GM19193 (cell line): ENCODE results near the gene DDC.

Experiments
- POLR2A ChIP-seq: IDR thresholded peaks from 4 replicates; pipeline ENCODE4 v1.6.1; 2011; ENCODE audit not compliant: insufficient read depth, insufficient read length; ENCODE audit errors: extremely low read depth

The DDC gene

DNA sequence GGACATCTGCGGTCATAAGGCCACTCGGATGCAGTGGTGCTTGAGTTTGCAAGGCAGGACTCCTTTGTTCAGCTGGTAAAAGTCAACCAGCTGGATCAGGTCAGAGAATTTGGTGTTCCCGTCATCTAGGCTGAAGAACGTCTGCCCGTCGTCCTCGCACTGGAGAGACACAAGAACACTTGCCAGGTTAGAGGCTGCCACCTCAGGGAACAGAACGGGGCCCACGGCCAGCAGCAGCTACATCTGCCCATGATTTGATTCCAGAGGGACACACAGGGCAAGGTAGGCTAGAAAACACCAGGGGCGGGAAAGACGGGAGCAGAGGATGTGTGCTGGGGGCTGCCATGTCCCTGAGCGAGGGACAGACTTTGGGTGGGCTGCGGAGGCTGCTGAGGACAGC is 27.7 kb upstream of the DDC start:
- no peak for TF ChIP-seq POLR2A

GRCh38 chr7:50591480-50592438 is 26.6 kb upstream of the DDC start:
- TF ChIP-seq POLR2A: no peak

DNA sequence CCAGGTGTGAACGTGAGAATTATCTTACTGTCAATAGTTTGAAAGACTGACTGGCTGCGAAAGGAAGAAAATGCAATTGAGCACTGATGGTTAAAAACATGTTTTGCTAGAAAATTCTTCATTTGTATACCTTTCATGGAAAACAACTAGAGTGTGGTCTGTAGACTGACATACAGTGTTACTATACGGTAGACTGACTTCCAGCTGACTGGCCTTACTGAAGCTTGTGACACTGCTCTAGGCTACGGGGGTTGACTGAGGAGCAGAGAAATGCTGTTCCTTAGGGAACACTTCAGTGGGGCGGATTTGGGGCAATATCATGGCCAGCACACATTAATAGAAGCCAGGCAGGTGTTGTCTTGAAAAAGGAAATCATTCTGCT is 25.9 kb upstream of the DDC start:
- no peak for TF ChIP-seq POLR2A

DNA sequence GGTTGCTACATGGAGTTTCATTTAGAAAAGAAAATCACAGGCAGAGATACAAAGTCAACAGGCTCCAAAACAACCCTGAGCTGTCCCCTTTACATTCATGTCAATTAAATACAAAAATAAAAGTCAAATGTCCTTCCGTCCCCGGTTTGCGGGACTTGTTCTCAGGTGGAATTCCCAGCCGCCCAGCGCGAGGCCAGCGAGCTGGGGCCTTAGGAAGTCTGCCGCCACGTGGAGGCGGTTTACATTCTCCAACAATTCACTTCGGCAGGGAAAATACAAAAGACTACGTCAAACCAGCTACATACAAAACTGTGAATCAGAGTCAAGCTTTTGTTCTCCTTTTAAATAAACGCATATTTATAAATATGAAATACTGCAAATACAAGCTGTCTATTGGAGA is 25.3 kb upstream of the DDC start:
- TF ChIP-seq POLR2A: no peak

- no peak for TF ChIP-seq POLR2A
Observed at GRCh38 chr7:50589364-50589763, 24.2 kb upstream of the DDC start.

GRCh38 chr7:50588937-50589336 is 23.7 kb upstream of the DDC start:
- TF ChIP-seq POLR2A: no peak

- no peak for TF ChIP-seq POLR2A
Observed at GRCh38 chr7:50587737-50588136, 22.5 kb upstream of the DDC start.

- no peak for TF ChIP-seq POLR2A
Observed at GRCh38 chr7:50584793-50585408, 19.7 kb upstream of the DDC start.

DNA sequence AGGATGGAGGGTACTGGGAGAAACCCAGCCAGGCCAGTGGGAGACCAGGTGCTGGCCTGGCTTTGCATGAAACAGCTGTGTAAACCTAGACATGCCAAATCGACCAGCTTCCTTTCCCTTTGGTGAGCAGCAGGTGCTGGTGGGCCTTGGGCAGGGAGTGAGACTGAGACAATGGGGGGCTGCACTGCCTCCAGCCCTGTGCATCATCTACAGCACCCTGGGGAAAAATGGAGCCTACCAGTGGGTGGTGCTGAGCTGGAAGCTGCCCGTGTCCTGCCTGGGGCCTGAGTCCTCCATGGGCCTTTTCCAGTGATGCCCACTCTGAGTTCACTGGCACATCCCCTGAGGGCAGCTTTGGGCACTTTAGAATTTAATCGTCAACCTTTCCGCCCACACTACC is 19.2 kb upstream of the DDC start:
- no peak for TF ChIP-seq POLR2A

- no peak for TF ChIP-seq POLR2A
Observed at GRCh38 chr7:50580057-50580456, 14.9 kb upstream of the DDC start.

DNA sequence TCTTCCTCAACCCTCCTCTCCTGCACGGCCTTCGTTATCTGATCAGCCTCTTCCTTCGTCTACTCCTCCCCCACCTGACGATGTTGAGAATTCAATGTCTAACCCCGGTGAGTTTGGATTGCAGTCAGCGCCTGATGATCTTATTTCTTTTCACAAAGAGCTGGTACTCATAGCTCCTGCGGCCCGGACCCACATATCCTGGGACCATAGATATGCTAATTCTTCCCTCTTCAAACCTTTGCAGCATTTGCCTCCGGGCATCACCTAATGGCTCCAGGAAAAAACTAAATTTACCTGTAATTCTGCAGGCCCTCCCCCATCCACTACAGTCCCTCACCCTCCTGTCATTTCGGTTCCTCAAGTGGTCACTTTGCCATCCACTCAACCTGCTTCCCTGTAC is 12.4 kb upstream of the DDC start:
- TF ChIP-seq POLR2A: no peak

GRCh38 chr7:50567715-50568261 is 2.6 kb upstream of the DDC start:
- TF ChIP-seq POLR2A: no peak

GRCh38 chr7:50565977-50566376 is 772 bp upstream of the DDC start:
- no peak for TF ChIP-seq POLR2A

DNA sequence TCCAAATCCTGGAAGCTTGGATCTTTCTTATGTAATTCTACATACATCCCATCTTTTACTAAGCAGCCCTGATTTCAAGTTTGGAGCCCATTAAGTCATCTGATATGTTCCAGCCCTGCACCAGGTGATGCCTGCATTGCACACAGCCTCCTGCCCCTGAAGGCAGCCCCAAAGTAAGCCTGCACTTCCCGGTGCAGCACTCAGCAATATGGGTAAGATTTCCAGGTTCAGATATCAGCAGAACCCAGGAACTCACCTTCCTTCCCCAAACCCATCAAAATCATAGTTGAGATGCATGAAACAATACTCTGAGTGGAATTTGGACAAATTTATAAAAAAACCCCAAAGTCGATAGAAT is 333 bp upstream of the DDC start:
- no peak for TF ChIP-seq POLR2A

GRCh38 chr7:50564171-50564570 is 1.0 kb downstream of the DDC start:
- TF ChIP-seq POLR2A: no peak

DNA sequence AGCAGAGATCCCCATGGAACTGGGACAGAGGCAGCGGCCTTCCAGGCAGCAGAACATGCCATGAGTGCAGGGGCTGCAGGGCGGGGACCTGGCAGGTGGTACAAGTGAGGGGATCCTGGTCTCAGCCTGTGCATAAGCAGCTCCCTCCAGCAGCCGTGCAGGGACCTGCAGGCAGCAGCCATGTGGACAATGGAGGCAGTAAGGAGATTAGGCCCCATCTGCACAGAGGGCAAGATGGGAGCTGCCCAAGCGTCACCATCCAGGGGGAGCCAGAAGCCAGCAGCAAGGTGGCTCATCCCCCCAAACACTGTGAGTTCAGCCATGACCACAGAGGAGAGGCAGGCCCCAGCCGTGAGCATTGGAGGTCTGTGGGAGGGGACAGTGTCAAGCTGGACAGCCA is 3.1 kb downstream of the DDC start:
- TF ChIP-seq POLR2A: no peak

DNA sequence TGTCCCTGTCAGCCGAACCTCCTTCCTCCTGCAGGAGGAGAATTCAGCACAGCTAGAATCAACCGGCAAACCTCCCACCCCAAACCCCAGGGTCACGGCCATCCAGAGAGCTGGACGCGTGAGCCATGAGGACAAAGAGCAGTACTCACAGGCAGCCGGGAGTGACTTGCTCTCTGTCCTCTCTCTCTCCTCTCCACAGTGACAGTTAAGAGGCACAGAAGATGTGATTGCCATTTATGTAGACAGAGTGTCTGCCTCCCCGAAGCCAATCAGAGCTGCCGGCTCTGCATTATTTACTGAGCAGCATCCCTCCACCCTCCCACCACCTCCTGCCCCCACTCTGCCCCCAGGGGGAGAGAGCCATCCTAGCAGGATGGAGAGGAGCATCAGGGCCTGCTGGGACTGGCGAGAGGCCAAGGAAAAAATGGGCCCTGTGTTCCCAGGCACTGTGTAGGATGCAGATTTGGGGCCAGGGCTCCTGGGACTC is 4.3 kb downstream of the DDC start:
- TF ChIP-seq POLR2A: no peak

DNA sequence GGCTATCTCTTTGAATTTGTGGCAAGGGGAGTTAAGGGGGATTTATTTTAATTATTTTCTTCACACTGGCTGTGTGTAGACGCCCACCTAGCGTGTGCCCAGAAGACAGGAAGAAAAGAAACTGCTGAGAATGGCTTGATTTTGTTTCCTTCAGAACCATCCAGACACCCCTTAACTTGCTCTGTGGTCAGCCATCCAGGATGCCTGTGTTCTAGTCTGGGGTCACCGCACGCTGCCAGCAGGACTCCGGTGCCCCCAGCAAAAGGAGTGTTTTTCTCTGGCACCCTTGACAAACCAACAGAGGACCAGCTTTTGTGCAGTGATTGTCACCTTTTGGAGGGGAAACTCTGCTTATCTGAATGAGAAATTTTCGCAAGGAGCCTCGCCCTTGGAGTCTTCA is 5.3 kb downstream of the DDC start:
- TF ChIP-seq POLR2A: no peak
